GM12872 (cell line): ENCODE data around the gene ELFN2.

ENCODE experiments used
- CTCF ChIP-seq: IDR thresholded peaks from 3 replicates; pipeline ENCODE4 v1.5.1; 2011; ENCODE audit warnings: low read depth, mild to moderate bottlenecking, low read length, moderate library complexity; ENCODE audit not compliant: insufficient read depth

Gene ELFN2

GRCh38 chr22:37460684-37461083 is 33.4 kb upstream of the ELFN2 start:
- no peak for TF ChIP-seq CTCF

GRCh38 chr22:37459206-37459605 is 31.9 kb upstream of the ELFN2 start:
- no peak for TF ChIP-seq CTCF

GRCh38 chr22:37457093-37457893 is 30.0 kb upstream of the ELFN2 start:
- peak; percentile 95 for TF ChIP-seq CTCF

- no peak for TF ChIP-seq CTCF
Measured at GRCh38 chr22:37456346-37456745, 29.1 kb upstream of the ELFN2 start.

GRCh38 chr22:37455896-37456295 is 28.6 kb upstream of the ELFN2 start:
- TF ChIP-seq CTCF, result no peak

GRCh38 chr22:37454857-37455686 is 27.8 kb upstream of the ELFN2 start:
- no peak for TF ChIP-seq CTCF

GRCh38 chr22:37453696-37454095 is 26.4 kb upstream of the ELFN2 start:
- TF ChIP-seq CTCF, result no peak
